ENCODE data around the gene ZDHHC1. TPM values are rescaled to one million over a fixed set of nuclear protein-coding genes. Genes with fewer than 3 reads are reported as not detected.

The ZDHHC1 gene
- total RNA-seq, 4 donors from 2014 or later: 3.5 to 14.5 (median 6.3) TPM

GRCh38 chr16:67444259-67445125 is 28.2 kb upstream of the ZDHHC1 start:
- H3K27me3 ChIP-seq: no peaks in the 10 kb centered on the region
- H3K36me3 ChIP-seq: peaks cover 0 to 44% (median 0%) of the 10 kb centered on the region in 3 donors
- H3K9me3 ChIP-seq: no peaks in the 10 kb centered on the region
- peak in 1 of 3 donors; percentile 48 for DNase-seq
- peak overlapping the region; percentile 38 to 93 (median 60) for H3K27ac ChIP-seq
- peaks cover 3 to 86% (median 26%) of the 10 kb centered on the region in 4 donors for H3K4me1 ChIP-seq
- TF ChIP-seq CTCF (IDR thresholded peaks at IDR 0.05) (no peak), POLR2A (IDR thresholded peaks at IDR 0.05) (no peak)
- H3K4me3 ChIP-seq: no peak overlapping the region

- Histone ChIP-seq H3K4me1 (peaks cover 3 to 75% (median 20%) of the 10 kb centered on the region in 4 donors), H3K36me3 (peaks cover 0 to 54% (median 0%) of the 10 kb centered on the region in 3 donors), H3K4me3 (no peak overlapping the region), H3K9me3 (no peaks in the 10 kb centered on the region), H3K27ac (peak overlapping the region; percentile 38 to 93 (median 60)), H3K27me3 (no peaks in the 10 kb centered on the region)
- TF ChIP-seq POLR2A (IDR thresholded peaks at IDR 0.05) (no peak), CTCF (IDR thresholded peaks at IDR 0.05) (no peak)
- peak in 1 of 3 donors; percentile 49 for DNase-seq
These were observed 27.0 kb upstream of the ZDHHC1 start for GRCh38 chr16:67443265-67443664.

GRCh38 chr16:67442581-67443255 is 26.4 kb upstream of the ZDHHC1 start:
- H3K27me3 ChIP-seq: no peaks in the 10 kb centered on the region
- no peak overlapping the region for H3K4me3 ChIP-seq
- H3K9me3 ChIP-seq: no peaks in the 10 kb centered on the region
- H3K36me3 ChIP-seq: peaks cover 0 to 59% (median 0%) of the 10 kb centered on the region in 3 donors
- peak overlapping the region in 3 of 4 donors; percentile 62 to 93 (median 78) for H3K27ac ChIP-seq
- no peak for TF ChIP-seq POLR2A (IDR thresholded peaks at IDR 0.05)
- TF ChIP-seq CTCF (IDR thresholded peaks at IDR 0.05): no peak
- no peak for DNase-seq
- peaks cover 2 to 70% (median 19%) of the 10 kb centered on the region in 4 donors for H3K4me1 ChIP-seq

- H3K27ac ChIP-seq: peak overlapping the region in 3 of 4 donors; percentile 62 to 93 (median 78)
- peaks cover 0 to 61% (median 12%) of the 10 kb centered on the region in 4 donors for H3K4me1 ChIP-seq
- no peak overlapping the region for H3K4me3 ChIP-seq
- no peaks in the 10 kb centered on the region for H3K9me3 ChIP-seq
- TF ChIP-seq CTCF (IDR thresholded peaks at IDR 0.05) (no peak), POLR2A (IDR thresholded peaks at IDR 0.05) (no peak)
- H3K36me3 ChIP-seq: peaks cover 0 to 65% (median 0%) of the 10 kb centered on the region in 3 donors
- peak in 1 of 3 donors; percentile 48 for DNase-seq
- no peaks in the 10 kb centered on the region for H3K27me3 ChIP-seq
These were observed 25.6 kb upstream of the ZDHHC1 start for GRCh38 chr16:67441907-67442306.

- TF ChIP-seq POLR2A (IDR thresholded peaks at IDR 0.05) (peak; percentile 32 to 66), CTCF (IDR thresholded peaks at IDR 0.05) (no peak)
- peaks cover 0 to 70% (median 0%) of the 10 kb centered on the region in 3 donors for H3K36me3 ChIP-seq
- peak overlapping the region in 3 of 4 donors; percentile 63 to 93 (median 78) for H3K27ac ChIP-seq
These were observed 25.0 kb upstream of the ZDHHC1 start for GRCh38 chr16:67441271-67441753.

More at GRCh38 chr16:67441271-67441753, 25.0 kb upstream of the ZDHHC1 start:
- H3K27me3 ChIP-seq: no peaks in the 10 kb centered on the region
- peaks cover 0 to 56% (median 9%) of the 10 kb centered on the region in 4 donors for H3K4me1 ChIP-seq
- no peak overlapping the region for H3K4me3 ChIP-seq
- no peaks in the 10 kb centered on the region for H3K9me3 ChIP-seq
- DNase-seq: peak in 2 of 3 donors; percentile 93 to 94

Measured in Peyer's patch (tissue), 4 donors.